Suprapubic skin (tissue), 4 donors: Measurements from ENCODE around the gene ZNF680. TPM values are rescaled to one million over a fixed set of nuclear protein-coding genes. Genes with fewer than 3 reads are reported as not detected.

Source experiments
- DNase-seq, 2 donors: peaks; one replicate each; pipeline ENCODE4 v3.0.0-alpha.2; 2019; ENCODE audit warnings: low spot score in 2 of 2
- H3K27ac ChIP-seq: fragments of 200-600 bp; sonication (generic); one replicate; pipeline ENCODE4 v1.5.1; 2019
- H3K27me3 ChIP-seq: fragments of 200-600 bp; sonication (generic); one replicate; pipeline ENCODE4 v1.5.1; 2019
- H3K36me3 ChIP-seq: fragments of 200-600 bp; sonication (generic); one replicate; pipeline ENCODE4 v1.5.1; 2019
- H3K4me1 ChIP-seq: fragments of 200-600 bp; sonication (generic); one replicate; pipeline ENCODE4 v1.5.1; 2019
- H3K4me3 ChIP-seq: fragments of 200-600 bp; sonication (generic); one replicate; pipeline ENCODE4 v1.5.1; 2019; ENCODE audit warnings: mild to moderate bottlenecking
- H3K9me3 ChIP-seq: fragments of 200-600 bp; sonication (generic); one replicate; pipeline ENCODE4 v1.5.1; 2019
- EP300 ChIP-seq: sonication (generic); formaldehyde crosslinking; IDR thresholded peaks from one replicate; pipeline ENCODE4 v1.6.1; 2017; ENCODE audit warnings: antibody characterized with exemption
- POLR2A ChIP-seq, 2 donors: fragments of 450-650 bp; IDR thresholded peaks; one replicate each; pipeline ENCODE4 v1.6.1; 2017; ENCODE audit warnings: antibody characterized with exemption in 2 of 2, mild to moderate bottlenecking in 2 of 2, moderate library complexity in 2 of 2
- POLR2AphosphoS5 ChIP-seq, 3 donors: sonication (generic); formaldehyde crosslinking; IDR thresholded peaks; one replicate each; pipeline ENCODE4 v1.6.1; 2017; ENCODE audit warnings: antibody characterized with exemption in 3 of 3
- WGBS: methylation state at CpG from one replicate; pipeline ENCODE4 v1.1.5; 2018; 5-methylcytosine and 5-hydroxymethylcytosine counted together
- total RNA-seq, 4 donors: library from RNA; depleted of rRNA; stranded (reverse); fragments of >200 nt; gene quantifications; one replicate each; pipeline ENCODE4 v1.1.0, GENCODE V29; 2016
- TF ChIP-seq, protein P1 (sequence below), 2 donors: fragments of 200-600 bp in 1 of 2; fragments of 450-650 bp in 1 of 2; sonication (generic) in 1 of 2; IDR thresholded peaks; one replicate each; pipeline ENCODE4 v1.5.1; 2016 to 2019; ENCODE audit warnings: antibody characterized with exemption in 2 of 2, mild to moderate bottlenecking in 1 of 2, moderate library complexity in 1 of 2

Gene ZNF680
- total RNA-seq, 4 donors from 2014 or later = 9.6 to 19.3 (median 13.1) TPM

DNA sequence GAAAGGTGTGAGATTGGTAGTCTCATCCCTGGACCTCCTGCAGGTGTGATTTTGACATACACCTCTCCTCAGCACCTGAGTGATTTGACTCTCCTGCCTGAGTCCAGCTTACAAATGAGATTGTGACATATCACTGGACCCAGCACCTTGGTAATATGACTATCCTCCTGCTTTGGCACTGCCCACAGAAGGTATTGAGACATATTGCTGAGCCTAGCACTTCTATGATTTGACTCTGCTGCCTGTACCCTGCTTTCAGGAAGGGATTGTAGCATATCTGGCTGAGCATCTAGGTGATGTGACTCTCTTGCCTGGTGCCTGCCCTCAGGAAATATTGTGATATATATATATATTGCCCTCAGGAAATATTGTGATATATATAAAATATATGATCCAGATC, 43.5 kb upstream of the ZNF680 start:
- no peak overlapping the region for H3K27ac ChIP-seq
- no peak for DNase-seq
- TF ChIP-seq POLR2A (IDR thresholded peaks at IDR 0.05) (no peak), EP300 (no peak)
- TF ChIP-seq, protein P1, sequence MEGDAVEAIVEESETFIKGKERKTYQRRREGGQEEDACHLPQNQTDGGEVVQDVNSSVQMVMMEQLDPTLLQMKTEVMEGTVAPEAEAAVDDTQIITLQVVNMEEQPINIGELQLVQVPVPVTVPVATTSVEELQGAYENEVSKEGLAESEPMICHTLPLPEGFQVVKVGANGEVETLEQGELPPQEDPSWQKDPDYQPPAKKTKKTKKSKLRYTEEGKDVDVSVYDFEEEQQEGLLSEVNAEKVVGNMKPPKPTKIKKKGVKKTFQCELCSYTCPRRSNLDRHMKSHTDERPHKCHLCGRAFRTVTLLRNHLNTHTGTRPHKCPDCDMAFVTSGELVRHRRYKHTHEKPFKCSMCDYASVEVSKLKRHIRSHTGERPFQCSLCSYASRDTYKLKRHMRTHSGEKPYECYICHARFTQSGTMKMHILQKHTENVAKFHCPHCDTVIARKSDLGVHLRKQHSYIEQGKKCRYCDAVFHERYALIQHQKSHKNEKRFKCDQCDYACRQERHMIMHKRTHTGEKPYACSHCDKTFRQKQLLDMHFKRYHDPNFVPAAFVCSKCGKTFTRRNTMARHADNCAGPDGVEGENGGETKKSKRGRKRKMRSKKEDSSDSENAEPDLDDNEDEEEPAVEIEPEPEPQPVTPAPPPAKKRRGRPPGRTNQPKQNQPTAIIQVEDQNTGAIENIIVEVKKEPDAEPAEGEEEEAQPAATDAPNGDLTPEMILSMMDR (IDR thresholded peaks at IDR 0.05) = no peak
- H3K36me3 ChIP-seq = no peaks in the 10 kb centered on the region
- no peaks in the 10 kb centered on the region for H3K9me3 ChIP-seq
- H3K27me3 ChIP-seq = no peaks in the 10 kb centered on the region
- H3K4me1 ChIP-seq = no peaks in the 10 kb centered on the region
- no peak overlapping the region for H3K4me3 ChIP-seq

DNA sequence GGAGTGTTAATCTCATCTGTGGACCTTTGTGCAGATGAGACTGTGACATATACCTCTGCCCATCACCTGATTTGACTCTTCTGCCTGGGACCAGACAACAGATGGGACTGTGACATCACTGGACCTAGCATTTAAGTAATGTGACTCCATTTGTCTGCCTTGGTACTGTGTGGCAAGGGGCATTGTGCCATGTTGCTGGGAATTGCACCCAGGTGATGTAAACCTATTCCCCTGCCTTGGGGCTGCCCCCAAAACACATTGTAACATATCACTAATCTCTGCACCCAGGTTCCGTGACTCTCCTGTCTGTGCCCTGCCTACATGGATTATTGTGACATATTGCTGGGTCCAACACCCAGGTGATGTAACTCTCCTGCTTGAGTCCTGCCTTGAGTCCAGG, 40.4 kb upstream of the ZNF680 start:
- 100% methylated on average over 1 of the region's 1 CpG for WGBS
- H3K4me3 ChIP-seq = no peak overlapping the region
- H3K27me3 ChIP-seq = no peaks in the 10 kb centered on the region
- no peak overlapping the region for H3K27ac ChIP-seq
- H3K9me3 ChIP-seq = no peaks in the 10 kb centered on the region
- no peak for DNase-seq
- H3K4me1 ChIP-seq = no peaks in the 10 kb centered on the region
- no peaks in the 10 kb centered on the region for H3K36me3 ChIP-seq
- TF ChIP-seq, protein P1 (IDR thresholded peaks at IDR 0.05) = no peak
- no peak for TF ChIP-seq EP300
- TF ChIP-seq POLR2AphosphoS5 (IDR thresholded peaks at IDR 0.05) = no peak
- no peak for TF ChIP-seq POLR2A (IDR thresholded peaks at IDR 0.05)

DNA sequence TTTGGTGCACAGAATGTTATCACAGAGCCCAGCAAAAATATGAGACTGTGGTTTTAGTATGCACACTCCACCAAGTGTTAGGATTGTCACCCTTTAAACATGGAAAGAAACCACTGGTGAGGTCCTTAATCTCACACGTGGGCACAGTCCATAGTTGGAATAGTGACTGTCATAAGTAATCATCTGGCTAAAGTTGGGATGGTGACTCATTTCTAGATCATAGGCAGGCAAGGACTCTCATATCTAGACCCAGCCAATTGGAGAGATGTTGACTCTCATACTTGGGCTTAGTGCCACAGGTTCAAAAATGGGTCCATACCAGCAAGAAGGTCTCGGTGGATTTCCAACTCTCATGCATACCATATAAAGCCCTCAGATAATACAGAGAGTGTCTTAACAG, 39.6 kb upstream of the ZNF680 start:
- Histone ChIP-seq H3K4me3 (no peak overlapping the region), H3K36me3 (no peaks in the 10 kb centered on the region), H3K27ac (no peak overlapping the region), H3K9me3 (peaks cover 1% of the 10 kb centered on the region), H3K27me3 (no peaks in the 10 kb centered on the region), H3K4me1 (no peaks in the 10 kb centered on the region)
- TF ChIP-seq EP300 (no peak), POLR2A (IDR thresholded peaks at IDR 0.05) (no peak), POLR2AphosphoS5 (IDR thresholded peaks at IDR 0.05) (no peak)
- TF ChIP-seq, protein P1 (IDR thresholded peaks at IDR 0.05) = no peak
- no peak for DNase-seq
- 67% methylated on average over 2 of the region's 2 CpGs for WGBS

DNA sequence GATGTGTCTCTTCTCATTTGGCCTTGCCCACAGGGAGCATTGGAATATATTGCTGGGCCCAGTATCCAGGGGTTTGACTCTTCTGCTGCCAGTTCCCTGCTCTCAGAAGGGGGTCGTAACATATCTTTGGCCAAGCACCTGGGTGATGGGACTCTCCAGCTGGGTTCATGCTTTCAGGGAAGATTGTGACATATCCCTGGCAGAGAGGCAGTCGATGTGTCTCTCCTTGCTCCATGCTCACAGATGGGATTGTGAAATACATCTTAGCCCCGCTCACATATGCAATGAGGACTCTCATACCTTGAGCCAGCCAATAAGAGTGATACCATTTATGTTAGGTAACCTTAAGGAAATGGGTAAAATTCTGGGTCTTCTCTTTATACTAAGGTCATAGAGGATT, 39.2 kb upstream of the ZNF680 start:
- WGBS = 81% methylated on average over 3 of the region's 3 CpGs
- DNase-seq = no peak
- Histone ChIP-seq H3K36me3 (no peaks in the 10 kb centered on the region), H3K9me3 (peaks cover 3% of the 10 kb centered on the region), H3K27me3 (no peaks in the 10 kb centered on the region), H3K27ac (no peak overlapping the region), H3K4me1 (no peaks in the 10 kb centered on the region), H3K4me3 (no peak overlapping the region)
- no peak for TF ChIP-seq EP300
- no peak for TF ChIP-seq POLR2AphosphoS5 (IDR thresholded peaks at IDR 0.05)
- no peak for TF ChIP-seq POLR2A (IDR thresholded peaks at IDR 0.05)
- TF ChIP-seq, protein P1 (IDR thresholded peaks at IDR 0.05) = no peak

DNA sequence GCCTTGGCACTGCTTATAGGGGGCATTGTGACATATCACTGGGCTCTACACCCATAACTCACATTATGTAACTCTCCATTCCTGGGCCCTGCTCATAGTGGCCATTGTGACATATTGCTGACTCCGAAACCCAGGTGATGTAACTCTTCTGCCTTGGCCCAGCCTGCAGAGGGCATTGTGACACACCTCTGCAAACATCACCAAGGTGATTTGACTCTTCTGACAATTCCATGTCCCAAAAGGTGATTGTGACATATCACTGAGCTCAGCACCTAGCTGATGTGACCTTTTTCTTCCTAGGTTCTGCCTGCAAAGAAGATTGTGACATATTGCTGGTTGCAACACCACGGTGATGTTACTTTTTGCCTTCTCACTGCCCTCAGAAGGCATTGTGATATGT, 36.5 kb upstream of the ZNF680 start:
- Histone ChIP-seq H3K4me1 (no peaks in the 10 kb centered on the region), H3K4me3 (no peak overlapping the region), H3K27ac (no peak overlapping the region), H3K9me3 (peaks cover 3% of the 10 kb centered on the region), H3K27me3 (no peaks in the 10 kb centered on the region), H3K36me3 (no peaks in the 10 kb centered on the region)
- 75% methylated on average over 2 of the region's 2 CpGs for WGBS
- no peak for DNase-seq
- TF ChIP-seq, protein P1 (IDR thresholded peaks at IDR 0.05) = no peak
- TF ChIP-seq POLR2A (IDR thresholded peaks at IDR 0.05) (no peak), EP300 (no peak)
